ENCODE results near the gene PTPN1.

- TF ChIP-seq, protein P1, sequence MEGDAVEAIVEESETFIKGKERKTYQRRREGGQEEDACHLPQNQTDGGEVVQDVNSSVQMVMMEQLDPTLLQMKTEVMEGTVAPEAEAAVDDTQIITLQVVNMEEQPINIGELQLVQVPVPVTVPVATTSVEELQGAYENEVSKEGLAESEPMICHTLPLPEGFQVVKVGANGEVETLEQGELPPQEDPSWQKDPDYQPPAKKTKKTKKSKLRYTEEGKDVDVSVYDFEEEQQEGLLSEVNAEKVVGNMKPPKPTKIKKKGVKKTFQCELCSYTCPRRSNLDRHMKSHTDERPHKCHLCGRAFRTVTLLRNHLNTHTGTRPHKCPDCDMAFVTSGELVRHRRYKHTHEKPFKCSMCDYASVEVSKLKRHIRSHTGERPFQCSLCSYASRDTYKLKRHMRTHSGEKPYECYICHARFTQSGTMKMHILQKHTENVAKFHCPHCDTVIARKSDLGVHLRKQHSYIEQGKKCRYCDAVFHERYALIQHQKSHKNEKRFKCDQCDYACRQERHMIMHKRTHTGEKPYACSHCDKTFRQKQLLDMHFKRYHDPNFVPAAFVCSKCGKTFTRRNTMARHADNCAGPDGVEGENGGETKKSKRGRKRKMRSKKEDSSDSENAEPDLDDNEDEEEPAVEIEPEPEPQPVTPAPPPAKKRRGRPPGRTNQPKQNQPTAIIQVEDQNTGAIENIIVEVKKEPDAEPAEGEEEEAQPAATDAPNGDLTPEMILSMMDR (optimal IDR thresholded peaks at IDR 0.05 in 1 of 3, IDR thresholded peaks at IDR 0.05 in 1 of 3, conservative IDR thresholded peaks at IDR 0.05 in 1 of 3; ENCODE audit: extremely low read depth in 1 of 3, insufficient read depth in 2 of 3, low read length in 3 of 3): no peak
- TF ChIP-seq EZH2 (IDR thresholded peaks at IDR 0.05; ENCODE audit: low read length): no peak
These were observed 97.3 kb downstream of the PTPN1 start for GRCh38 chr20:50607436-50607835.

Measured in keratinocyte (primary cell).